OCI-LY3 (cell line): Measurements from ENCODE around the gene INTS12.

Experiments used
- CTCF ChIP-seq: fragments of 200-600, 300-600 bp; sonication (generic); IDR thresholded peaks from 2 replicates; pipeline ENCODE4 v1.5.1; 2014; ENCODE audit warnings: antibody characterized with exemption, low read length, low read depth
- EZH2phosphoT487 ChIP-seq: fragments of 200-600 bp; shearing (Covaris generic); IDR thresholded peaks from 2 replicates; pipeline ENCODE4 v1.6.1; 2018; ENCODE audit warnings: antibody characterized with exemption, mixed run types, low read depth

- TF ChIP-seq CTCF (no peak), EZH2phosphoT487 (no peak)
These were observed 6.4 kb upstream of the INTS12 start for GRCh38 chr4:105714932-105715331.
